A673 (cell line): Measurements from ENCODE around the gene BACH2. TPM values are rescaled to one million over a fixed set of nuclear protein-coding genes. Genes with fewer than 3 reads are reported as not detected.

Experiments
- BruUV-seq: library from RNA; stranded (reverse); fragments of 400-500 nt; replicated peaks from 2 replicates; lab custom pipeline; 2021; lab: Mats Ljungman, UMichigan
- CTCF ChIA-PET: fragments of 300-600 bp; sonication (Branson Sonifier 250); formaldehyde crosslinking; loops from one replicate; lab custom pipeline; 2022; ENCODE audit warnings: antibody characterized with exemption; lab: Charles Lee
- POLR2A ChIA-PET: fragments of 300-600 bp; sonication (Branson Sonifier 250); formaldehyde crosslinking; loops from one replicate; lab custom pipeline; 2022; ENCODE audit warnings: antibody characterized with exemption; ENCODE audit not compliant: low non-redundant PET; lab: Charles Lee
- DNase-seq: peaks from one replicate; pipeline ENCODE4 v3.0.0-alpha.2; 2015; ENCODE audit warnings: low spot score
- H3K27ac ChIP-seq: fragments of 200-600 bp; sonication (generic); 2 replicates; pipeline ENCODE4 v1.5.1; 2016; ENCODE audit warnings: mixed run types, low read depth, mild to moderate bottlenecking, mixed read lengths, antibody characterized with exemption, low read length; ENCODE audit not compliant: poor library complexity, severe bottlenecking
- H3K27me3 ChIP-seq: fragments of 200-600 bp; sonication (generic); replicated peaks from 2 replicates; pipeline ENCODE4 v1.6.1; 2017; ENCODE audit warnings: mixed run types, low read depth, mild to moderate bottlenecking, mixed read lengths, antibody characterized with exemption, low read length; ENCODE audit not compliant: insufficient read depth, poor library complexity
- H3K36me3 ChIP-seq: fragments of 200-600 bp; sonication (generic); 2 replicates; pipeline ENCODE4 v1.6.1; 2016; ENCODE audit warnings: mixed run types, mild to moderate bottlenecking, mixed read lengths, antibody characterized with exemption, low read length; ENCODE audit not compliant: insufficient read depth, poor library complexity, severe bottlenecking
- H3K4me1 ChIP-seq: fragments of 200-600 bp; sonication (generic); 2 replicates; pipeline ENCODE4 v1.6.1; 2017; ENCODE audit warnings: mixed run types, mild to moderate bottlenecking, mixed read lengths, antibody characterized with exemption, low read length; ENCODE audit not compliant: insufficient read depth, poor library complexity, severe bottlenecking
- H3K4me3 ChIP-seq: fragments of 200-600 bp; sonication (generic); 2 replicates; pipeline ENCODE4 v1.5.1; 2016; ENCODE audit warnings: low read depth, mixed run types, mild to moderate bottlenecking, mixed read lengths, low read length; ENCODE audit not compliant: poor library complexity, severe bottlenecking
- H3K9me3 ChIP-seq: fragments of 200-600 bp; sonication (generic); 2 replicates; pipeline ENCODE4 v1.6.1; 2016; ENCODE audit warnings: mixed run types, low read depth, mild to moderate bottlenecking, mixed read lengths, antibody characterized with exemption, low read length; ENCODE audit not compliant: poor library complexity, severe bottlenecking
- CTCF ChIP-seq: fragments of 300-800, 200-600 bp; sonication (generic); conservative IDR thresholded peaks from 2 replicates; pipeline ENCODE4 v1.5.1; 2017; ENCODE audit warnings: low read depth, mild to moderate bottlenecking, antibody characterized with exemption, low read length, moderate library complexity, mixed read lengths
- EZH2 ChIP-seq: fragments of 200-600 bp; sonication (generic); IDR thresholded peaks from 2 replicates; pipeline ENCODE4 v1.6.1; 2017; ENCODE audit warnings: borderline replicate concordance, low read depth, mild to moderate bottlenecking, mixed read lengths, antibody characterized with exemption, low read length; ENCODE audit not compliant: poor library complexity, severe bottlenecking
- intact Hi-C: fragments of 100-400 bp; cut with micrococcal nuclease; formaldehyde crosslinking; loops from one replicate; pipeline ENCODE4 v1.10.0; 2022; ENCODE audit not compliant: unreplicated experiment
- total RNA-seq: library from RNA; stranded (reverse); gene quantifications from 2 replicates; pipeline ENCODE4 v1.2.3, GENCODE V29; 2021

Gene BACH2
- total RNA-seq, 1 experiment from 2014 or later: 0.37 TPM

DNA sequence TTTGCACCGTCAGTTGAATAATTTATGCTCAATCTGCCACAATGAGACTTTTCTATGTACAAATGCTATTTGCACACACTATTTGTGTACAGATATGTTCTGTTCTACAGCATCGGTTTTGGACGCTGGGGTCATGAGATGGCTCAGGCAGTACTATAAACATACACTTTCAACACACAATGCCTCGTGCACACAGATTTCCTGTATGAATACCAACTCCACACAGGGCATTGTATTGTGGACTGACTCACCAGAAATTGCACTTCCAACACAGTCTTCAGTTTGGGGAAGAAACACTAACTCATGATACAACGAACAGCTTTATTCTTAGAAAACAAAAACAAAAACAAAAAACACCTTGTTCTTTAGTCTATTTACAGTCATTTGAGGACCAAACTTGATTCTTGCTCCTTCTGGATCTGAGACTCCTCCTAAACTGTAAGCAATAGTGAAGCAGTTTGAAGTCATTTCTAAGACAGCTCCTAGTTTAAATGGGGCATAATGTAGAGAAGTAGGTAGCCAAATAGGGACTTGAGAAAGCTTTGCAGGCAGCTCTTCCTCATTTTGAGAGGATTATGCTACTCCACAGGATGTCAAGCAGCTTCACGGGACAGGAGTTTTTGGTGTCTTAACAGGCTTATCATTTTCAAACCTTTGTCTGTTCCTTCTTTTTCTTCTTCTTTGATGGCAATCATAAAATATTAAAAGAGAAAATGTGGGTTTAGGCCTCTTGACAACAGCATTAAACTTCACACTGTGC lies 368.7 kb downstream of the BACH2 start:
- CTCF ChIA-PET: no interaction called here
- Histone ChIP-seq H3K36me3 (no peaks in the 10 kb centered on the region), H3K4me3 (no peak overlapping the region), H3K4me1 (no peaks in the 10 kb centered on the region), H3K27me3 (no peaks in the 10 kb centered on the region), H3K27ac (no peak overlapping the region), H3K9me3 (no peaks in the 10 kb centered on the region)
- DNase-seq: no peak
- no TSS peak for BruUV-seq
- POLR2A ChIA-PET: no interaction called here
- no peak for TF ChIP-seq CTCF
- TF ChIP-seq EZH2: no peak
- intact Hi-C loops: no loop called here

DNA sequence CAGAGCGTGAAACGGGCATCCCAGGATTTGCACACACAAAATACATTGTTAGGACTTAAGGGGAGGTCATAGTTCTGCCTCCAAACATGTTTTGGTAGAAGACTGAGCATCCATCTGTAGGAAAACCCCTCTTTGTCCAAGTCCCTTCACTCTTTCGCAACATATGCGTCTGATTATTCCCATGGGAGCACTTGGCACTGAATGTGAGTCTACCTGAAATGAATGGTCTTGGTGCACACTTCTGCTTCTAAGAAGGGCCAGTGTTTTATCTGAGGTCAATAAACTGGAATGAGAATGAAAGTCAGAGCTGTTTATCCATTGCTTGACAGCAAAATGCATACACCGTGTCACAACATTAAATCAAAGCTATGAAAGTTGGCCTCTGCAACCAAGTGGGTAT lies 369.4 kb downstream of the BACH2 start:
- Histone ChIP-seq H3K9me3 (no peaks in the 10 kb centered on the region), H3K4me1 (no peaks in the 10 kb centered on the region), H3K36me3 (no peaks in the 10 kb centered on the region), H3K27me3 (no peaks in the 10 kb centered on the region), H3K4me3 (no peak overlapping the region), H3K27ac (no peak overlapping the region)
- ChIA-PET CTCF (no interaction called here), POLR2A (no interaction called here)
- no peak for TF ChIP-seq CTCF
- no peak for TF ChIP-seq EZH2
- DNase-seq: no peak
- BruUV-seq: no TSS peak
- intact Hi-C loops: no loop called here

DNA sequence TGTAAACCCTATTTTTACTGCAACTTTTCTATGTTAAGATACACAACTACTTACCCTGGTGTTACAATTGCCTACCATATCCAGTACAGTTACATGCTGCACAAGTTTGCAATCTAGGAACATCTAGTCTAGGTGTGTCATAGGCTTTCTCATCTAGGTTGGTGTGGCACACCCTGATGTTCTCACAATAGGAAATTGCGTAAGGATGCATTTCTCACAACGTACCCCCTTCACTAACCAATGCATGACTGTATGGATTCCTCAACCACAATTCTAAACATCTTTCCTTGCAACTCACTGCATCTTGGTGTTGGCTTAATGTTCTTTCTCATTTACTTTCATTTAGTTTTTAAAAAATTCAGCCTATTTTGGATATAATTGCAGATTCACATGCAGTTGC lies 370.8 kb downstream of the BACH2 start:
- TF ChIP-seq CTCF: no peak
- TF ChIP-seq EZH2: no peak
- ChIA-PET POLR2A (no interaction called here), CTCF (no interaction called here)
- Histone ChIP-seq H3K4me1 (no peaks in the 10 kb centered on the region), H3K4me3 (no peak overlapping the region), H3K36me3 (no peaks in the 10 kb centered on the region), H3K27me3 (no peaks in the 10 kb centered on the region), H3K9me3 (no peaks in the 10 kb centered on the region), H3K27ac (no peak overlapping the region)
- intact Hi-C loops: no loop called here
- DNase-seq: no peak
- no TSS peak for BruUV-seq
